ENCODE results near the gene CCNDBP1.
"Not testable (repeated sequence)": the region's sequence is repeated elsewhere in the genome, so short reads cannot be mapped to it uniquely, and the experiment has no call there.

Gene CCNDBP1

DNA sequence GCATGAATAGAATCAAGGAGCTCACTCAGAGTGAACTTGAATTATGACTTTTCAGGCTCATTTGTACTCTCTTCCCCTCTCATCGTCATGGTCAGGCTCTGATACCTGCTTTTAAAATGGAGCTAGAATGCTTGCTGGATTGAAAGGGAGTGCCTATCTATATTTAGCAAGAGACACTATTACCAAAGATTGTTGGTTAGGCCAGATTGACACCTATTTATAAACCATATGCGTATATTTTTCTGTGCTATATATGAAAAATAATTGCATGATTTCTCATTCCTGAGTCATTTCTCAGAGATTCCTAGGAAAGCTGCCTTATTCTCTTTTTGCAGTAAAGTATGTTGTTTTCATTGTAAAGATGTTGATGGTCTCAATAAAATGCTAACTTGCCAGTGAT is 9.6 kb downstream of the CCNDBP1 start:
- no peak for DNase-seq

DNA sequence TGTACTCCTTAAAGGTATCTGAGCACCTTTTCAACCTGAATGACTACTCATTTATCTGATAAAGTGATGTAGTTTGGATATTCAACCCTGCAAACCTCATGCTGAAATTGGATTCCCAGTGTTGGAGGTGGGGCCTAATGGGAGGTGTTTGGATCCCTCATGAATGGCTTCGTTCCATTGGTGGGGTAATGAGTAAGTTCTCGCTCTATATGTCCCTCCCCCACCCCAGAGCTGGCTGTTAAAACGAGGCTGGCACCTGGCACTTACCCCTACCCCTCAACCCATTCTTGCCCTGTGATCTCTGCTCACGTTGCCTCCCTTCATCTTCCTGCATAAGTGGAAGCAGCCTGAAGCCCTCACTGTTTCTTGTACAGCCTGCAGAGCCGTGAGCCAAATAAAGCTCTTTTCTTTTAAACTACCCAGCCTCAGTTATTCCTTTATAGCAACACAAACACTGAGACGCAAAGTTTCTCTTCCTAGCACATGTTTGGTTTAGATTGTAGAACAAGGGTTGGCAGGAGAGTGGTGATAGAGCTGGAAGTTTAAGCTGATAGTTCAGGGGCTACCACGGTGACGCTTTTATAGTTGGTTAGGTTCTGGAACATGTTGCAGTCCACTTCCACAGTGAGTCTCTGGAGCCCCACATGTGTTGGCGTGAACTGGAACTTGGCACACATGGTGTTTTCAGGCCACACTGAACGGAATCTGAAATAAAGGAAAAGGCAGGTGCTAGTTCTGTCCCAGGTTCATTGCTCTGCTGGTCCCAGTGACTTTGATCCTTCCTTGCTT is 11.8 kb downstream of the CCNDBP1 start:
- DNase-seq: no peak

DNA sequence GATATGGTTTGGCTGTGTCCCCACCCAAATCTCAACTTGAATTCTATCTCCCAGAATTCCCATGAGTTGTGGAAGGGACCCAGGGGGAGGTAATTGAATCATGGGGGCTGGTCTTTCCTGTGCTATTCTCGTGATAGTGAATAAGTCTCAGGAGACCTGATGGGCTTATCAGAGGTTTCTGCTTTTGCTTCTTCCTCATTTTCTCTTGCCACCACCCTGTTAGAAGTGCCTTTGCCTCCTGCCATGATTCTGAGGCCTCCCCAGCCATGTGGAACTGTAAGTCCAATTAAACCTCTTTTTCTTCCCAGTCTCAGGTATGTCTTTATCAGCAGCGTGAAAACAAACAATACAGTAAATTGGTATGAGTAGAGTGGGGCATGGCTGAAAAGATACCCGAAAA is 12.6 kb downstream of the CCNDBP1 start:
- DNase-seq: not testable (repeated sequence)

DNA sequence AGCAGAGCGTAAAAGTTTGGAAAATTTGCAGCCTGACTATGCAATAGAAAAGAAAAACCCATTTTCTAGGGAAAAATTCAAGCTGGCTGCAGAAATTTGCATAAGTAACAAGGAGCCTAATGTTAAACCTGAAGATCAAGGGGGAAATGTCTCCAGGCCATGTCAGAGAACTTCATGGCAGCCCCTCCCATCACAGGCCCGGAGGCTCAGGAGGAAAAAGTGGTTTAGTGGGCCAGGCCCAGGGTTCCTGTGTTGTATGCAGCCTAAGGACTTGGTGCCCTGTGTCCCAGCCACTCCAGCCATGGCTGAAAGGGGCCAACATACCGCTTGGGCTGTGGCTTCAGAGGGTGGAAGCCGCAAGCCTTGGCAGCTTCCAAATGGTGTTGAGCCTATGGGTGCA is 13.4 kb downstream of the CCNDBP1 start:
- not testable (repeated sequence) for DNase-seq

DNA sequence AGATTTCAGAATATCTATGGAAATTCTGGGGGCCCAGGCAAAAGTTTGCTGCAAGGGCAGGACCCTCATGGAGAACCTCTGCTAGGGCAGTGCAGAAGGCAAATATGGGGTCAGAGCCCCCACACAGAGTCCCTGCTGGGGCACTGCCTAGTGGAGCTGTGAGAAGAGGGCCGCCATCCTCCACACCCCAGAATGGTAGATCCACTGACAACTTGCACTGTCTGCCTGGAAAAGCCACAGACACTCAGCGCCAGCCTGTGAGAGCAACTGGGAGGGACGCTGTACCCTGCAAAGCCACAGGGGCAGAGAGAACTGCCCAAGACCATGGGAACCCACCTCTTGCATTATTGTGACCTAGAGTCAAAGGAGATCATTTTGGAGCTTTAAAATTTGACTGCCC is 13.8 kb downstream of the CCNDBP1 start:
- no peak for DNase-seq

DNA sequence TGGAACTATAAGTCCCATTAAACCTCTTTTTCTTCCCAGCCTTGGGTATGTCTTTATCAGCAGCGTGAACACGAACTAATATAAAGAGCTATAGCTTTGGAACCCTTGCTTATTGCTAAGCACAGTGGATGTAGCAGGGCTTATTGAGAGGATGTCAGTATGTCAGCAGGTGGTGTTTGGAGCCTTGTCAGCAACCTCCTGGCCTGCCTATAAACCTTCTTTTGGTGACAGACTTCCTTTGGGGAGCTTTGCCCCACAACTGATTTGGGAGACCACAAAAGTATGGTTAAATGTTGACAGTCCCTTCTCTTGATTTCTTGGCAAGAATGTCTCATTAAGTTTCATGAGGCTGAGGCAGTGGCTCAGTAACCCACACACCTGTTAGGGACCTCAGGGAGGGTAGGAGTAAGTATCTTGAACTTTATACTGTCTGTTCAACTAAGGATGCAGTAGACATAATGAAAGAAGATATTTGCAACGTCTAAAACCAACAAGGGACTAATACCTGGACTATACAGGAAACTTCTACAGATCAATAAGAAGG is 14.8 kb downstream of the CCNDBP1 start:
- DNase-seq: no peak

DNA sequence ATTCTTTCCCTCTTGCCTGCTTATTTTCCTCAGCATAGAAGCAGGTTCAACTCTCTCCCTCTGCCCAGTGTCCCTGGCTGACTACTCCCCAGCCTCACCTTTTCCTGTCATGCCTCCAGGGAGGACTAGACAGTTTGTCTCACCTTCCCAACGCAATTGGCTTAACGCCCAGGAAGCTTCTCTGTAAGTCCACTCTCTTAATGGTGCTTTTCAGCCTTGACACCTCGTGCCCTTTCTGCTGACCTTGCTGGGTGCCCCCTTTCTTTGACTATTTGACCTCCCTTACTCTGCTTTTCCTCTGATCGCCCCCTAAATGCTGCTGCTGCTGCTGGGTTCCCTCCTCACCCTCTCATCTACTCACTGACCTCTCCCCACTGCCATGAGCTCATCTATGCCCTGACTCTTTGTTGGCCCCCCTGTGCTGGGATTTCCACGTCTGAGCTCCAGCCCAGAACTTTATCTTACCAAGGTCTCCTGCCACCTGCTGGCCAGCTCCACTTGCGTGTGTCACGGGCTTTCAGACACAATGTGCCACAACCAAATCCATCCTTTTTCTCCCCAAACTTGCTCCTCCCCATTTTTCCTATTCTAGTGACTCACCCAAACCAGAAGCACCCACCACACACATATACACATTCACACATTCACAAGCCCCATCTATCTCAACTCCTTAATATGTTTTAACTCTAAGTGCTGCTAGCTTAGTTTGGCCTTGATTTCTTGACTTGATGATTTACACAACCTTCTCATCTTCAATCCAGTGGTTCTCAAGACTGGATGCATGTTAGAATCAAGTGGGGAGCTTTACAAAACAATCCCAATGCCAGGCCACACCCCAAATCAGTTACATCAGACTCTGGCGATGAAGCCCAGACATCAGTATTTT is 19.1 kb downstream of the CCNDBP1 start:
- DNase-seq: no peak

DNA sequence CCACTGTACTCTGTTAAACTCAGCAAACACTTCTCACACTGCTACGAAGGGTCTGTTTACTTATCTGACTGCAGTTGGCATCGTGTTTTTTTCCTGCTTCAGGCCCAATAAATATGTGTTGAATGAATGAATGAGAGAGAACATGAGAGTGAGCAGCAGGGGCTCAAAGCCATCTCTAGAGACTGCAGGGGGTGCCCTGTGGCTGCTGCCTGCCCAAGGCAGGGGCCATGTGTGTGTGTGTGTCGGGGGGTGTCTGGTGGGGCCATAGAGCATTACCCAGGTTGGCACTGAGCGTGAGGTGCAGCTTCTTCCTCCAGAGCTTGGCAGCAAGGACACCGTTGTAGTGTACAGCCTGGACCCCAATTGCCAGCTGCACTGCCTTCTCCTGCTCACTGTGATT is 20.9 kb downstream of the CCNDBP1 start:
- no peak for DNase-seq

DNA sequence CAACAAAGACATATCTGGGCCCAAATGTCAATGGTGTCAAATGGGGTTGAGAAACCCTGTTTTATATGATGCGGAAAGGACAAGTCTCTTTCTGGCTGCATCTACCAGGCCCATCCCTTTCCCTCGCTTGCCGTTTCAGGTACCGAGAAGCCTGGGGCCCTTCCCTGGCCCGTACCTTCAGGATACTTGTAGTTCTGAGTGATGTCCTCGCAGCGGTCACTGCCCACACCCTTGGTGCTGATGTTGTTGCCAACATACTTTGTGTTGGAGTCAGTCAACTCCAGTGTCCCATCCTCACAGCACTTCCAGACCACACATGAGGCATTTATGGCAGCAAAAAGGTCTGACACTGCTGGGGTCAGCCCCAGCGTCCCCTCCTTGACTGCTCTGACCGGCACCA is 21.8 kb downstream of the CCNDBP1 start:
- DNase-seq: no peak

DNA sequence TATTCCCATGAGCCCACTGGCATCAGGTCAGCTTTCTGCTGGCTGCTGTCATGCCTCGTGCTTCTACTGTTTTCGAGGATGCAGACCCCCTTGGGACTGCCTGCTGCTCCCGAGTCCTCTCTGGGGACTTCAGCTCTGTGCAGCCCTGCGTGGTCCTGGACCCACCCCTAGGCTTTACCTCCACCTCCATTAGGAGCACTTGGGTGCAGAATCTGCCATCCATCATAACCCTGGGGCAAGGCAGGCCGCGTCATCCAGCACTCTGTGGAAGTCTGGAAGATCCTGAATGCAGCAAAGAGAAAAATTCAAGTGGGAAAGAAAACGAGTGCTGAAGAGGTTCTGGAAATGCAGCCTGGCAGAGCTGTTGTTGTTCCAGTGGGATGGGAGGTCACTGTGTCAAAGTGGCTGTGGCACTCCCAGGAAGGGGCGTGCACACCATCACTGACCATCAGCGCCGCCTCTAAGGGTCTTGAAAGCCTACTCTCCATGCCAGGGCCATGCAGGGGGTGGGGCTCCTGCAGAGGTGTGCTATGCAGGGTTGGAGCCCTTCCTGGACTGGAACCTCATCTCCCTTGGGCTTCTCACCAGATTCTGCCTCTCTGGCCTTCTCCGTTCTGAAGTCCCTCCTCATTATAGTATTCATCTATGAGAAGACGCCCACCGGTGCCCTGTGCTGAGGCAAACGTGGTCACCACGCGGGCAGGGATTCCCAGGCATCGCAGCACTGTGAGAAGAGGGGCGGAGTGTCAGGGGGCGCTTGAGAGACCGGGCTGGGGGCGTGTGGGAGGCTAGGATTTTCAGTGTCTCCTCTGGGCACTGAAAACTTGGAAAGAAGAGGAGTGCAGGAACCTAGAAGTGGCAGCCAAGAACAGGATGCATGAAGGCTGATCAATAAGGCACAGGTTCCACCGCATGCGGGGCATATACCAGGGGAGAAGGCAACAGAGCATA is 23.1 kb downstream of the CCNDBP1 start:
- no peak for DNase-seq

DNA sequence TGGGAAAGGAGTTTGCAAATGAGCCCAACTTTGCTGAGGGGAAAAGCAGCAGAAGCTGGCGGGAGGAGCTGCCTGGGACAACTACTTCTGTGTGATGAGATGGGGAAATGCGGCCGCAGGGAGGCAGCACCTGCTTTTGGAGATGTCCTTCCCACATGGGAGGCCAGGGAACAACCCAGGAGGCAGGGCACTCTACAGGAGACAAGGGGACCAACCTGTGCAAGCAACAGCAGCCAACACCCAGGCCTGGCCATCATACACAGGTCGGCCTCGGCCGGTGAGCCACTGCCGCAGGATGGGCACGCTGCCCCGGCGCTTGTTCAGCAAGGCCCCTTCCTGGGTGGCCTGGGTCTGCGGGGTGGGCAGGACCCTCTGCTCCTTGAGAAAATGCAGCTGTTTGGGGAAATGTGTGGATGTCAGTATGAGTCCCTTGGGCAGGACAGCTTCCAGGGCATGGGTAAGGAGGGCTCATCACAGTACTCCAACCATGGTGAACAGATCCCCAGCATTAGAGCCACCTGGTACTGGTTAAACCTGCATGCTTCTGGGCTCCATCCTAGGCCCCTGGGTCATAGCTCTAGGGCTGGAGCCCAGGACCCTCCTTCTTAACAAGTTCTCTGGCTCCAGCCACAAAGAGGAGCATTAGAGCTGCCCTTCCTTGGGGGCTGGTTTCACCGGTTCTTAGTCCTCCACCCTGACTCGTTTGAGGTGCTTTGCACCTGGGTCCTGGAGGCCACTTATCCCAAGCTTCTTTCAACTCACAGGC is 24.0 kb downstream of the CCNDBP1 start:
- peak; percentile 72 for DNase-seq

DNA sequence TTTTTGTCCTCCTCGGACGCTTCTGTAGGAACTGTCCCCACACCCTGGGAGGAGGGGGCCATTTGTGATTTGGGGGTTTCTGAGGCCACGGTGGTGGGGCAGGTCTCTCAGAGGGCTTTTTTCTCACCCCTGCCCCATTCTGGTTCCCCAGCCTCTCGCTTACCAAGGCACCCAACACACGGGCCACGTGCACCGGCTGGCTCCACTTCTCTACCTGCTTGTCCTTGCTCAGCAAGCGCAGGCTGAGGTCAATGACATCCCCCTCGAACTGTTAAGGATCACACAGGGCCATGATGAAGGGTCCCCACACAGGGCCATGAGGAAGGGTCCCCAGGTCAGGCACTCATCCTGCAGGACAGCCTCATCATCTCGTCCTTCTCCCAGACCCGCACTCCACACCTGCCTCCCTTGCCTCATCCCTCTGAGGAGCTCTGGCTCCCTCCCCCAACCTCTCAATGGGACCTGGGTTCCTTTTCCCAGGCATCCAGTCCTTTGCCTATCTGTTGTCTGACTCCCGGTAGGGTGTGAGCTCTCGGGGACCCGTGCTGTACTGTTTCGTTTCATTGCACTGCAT is 25.1 kb downstream of the CCNDBP1 start:
- no peak for DNase-seq

DNA sequence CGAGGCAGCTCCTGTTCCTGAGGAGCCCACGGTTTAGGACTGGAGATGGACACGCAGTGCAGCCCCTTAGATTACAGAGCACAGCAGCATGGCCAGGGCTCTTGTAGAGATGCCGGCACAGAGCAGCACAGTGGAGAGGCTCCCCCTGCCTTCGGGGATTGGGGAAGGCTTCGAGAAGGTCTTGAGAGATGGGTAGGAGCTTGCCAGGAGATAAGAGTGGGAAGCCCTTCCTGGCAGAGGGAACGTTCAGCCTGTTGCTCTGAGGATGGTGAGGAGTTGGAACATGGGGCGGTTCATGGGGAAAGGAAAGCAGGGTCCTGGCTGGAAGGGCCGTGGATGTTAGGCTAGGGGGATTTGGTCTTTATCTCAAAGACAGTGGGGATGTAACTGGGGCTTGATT is 25.6 kb downstream of the CCNDBP1 start:
- no peak for DNase-seq

DNA sequence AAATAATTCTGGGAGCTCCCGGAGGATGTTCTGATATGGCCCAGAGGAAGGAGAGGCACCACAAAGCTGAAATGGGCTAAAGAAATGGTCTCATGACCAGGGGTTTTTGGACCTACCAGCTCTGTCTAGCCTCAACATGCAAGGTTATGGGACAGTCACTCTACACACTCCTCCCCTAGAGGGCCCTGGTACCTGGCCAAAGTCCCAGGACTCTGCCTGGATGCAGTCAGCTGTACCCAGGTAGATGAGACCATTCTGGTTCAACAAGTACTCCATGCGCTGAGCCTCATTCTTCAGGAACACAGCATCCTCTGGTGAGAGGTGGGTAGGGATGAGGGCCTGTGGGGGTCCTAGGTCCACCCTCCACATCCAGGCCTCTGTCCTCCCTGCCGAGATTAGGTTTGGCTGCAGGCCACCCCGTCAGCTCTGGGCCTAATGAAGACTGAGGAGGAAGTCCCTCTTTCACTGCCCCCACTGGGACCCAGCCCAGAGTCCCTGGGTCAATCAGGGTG is 26.1 kb downstream of the CCNDBP1 start:
- no peak for DNase-seq

DNA sequence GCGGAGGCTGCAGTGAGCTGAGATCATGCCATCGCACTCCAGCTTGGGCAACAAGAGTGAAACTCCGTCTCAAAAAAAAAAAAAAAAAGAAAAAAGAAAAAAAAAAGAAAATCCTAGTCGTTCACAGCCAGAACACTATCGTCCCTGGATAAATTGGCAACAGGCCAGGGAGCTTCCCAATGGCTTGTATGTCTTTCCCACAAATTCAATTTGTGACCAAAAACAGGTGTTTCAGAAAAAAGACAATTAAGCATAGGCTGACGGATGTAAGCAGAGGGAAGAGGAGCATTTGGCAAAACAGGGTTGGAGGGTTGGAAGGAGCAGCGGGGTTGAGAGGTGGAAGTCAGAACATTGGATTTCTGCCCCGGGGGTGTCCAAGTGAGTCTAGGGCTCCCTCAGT is 27.1 kb downstream of the CCNDBP1 start:
- DNase-seq: no peak

DNA sequence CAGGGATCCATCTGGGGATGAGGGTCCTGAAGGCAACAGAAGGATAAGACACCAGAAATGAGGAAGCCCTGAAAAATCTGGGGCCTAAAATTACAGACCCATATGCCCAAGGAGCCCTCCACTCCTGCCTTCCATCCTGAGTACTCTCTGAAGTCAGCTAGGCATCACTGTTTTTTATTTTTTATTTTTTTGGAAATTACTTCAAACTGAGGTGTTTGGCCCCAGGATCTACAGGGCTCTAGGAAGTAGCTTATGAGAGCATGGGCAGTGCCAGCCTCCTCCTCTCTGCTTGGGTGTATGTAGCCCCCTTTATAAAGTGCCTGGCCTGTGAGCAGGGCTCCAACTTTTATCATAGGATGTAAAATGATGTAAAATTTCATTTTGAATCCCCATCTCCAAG is 27.7 kb downstream of the CCNDBP1 start:
- DNase-seq: no peak

DNA sequence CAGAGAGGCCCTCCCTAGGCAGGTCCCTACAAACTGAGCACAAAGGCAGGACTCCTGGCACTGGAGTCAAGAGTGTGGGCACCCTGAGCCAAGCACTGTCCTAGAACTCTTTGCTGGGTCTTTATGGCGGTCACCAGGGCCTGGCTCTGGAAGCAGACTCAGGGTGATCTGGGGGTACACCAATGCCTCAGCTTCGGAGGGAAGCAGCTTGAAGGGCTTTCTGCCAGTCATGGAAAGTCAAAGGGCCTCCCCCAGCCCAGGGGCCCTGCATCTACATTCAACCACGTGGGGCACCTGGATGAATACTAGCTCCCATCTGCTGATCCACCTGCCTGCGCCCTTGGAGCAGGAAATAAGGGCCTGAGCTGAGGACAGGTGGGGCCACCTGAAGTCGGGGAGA is 28.3 kb downstream of the CCNDBP1 start:
- no peak for DNase-seq

DNA sequence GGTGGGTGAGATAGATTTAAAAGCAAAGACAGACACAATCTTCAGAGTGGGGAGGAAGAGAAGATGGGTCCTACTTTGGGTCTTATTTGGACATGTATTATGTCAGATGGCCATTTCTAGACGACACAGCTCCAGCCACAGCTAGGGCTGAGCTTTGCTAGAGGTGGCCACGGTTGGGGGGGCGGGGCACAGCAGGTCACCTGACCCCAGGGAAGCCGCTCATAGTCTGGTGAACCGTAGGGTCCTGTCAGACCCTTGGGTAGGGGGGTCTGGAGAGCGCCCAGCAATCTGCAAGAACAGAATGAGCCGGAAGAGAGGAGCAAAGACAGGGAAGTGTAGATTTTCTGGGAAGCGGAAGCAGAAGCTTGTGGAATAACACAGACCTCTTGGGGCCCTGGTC is 29.0 kb downstream of the CCNDBP1 start:
- no peak for DNase-seq

DNA sequence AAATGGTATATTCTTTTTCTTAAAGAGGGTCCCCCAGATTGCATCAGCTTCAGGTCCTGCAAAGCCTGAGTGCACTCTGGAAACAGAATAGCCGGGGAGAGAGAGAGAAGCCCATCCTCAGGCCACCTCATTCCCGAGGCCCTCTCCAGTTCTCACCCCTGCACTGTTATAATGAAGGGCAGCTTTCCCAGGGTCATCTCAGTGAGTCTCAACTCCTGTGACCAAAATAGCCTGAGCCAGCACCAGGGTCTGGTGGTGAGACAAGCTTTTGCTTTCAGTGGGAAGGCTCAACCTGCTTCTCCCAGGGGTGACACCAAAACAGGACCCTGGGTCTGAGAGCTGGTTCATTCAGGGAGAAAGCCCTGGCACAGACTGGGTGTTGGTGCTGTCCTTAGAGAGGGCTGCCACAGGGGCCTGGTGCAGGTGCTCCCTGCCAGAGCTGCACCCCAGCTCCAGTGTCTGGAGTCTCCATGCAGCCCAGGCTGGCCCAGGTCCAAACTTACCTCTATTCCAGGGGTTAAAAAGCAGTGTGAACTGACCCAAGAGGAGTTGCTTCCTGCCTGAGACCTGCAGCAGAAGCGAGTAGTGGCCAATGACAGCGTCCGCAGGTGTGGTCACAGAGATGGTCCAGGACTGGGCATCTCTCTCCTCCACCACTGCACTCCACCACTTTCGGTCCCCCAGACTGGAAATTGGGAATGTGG is 29.5 kb downstream of the CCNDBP1 start:
- no peak for DNase-seq

DNA sequence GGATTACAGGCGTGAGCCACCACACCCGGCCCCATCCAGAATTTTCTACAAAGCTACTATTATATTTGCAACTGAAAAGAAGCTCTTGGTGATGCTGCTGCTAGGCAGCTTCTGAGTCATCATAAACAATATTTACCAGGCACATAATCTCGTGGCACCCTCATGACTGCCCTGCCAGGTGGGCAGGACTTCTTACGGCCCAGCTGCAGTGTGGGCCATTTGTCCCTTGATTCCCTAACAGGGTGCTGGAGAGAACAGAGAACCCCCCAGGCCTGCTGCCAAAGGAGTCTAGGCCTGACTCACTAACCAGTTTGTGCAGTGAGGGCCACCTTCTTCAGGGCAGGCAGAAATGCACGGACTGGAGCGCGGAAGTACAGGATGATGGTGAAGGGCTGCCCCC is 30.8 kb downstream of the CCNDBP1 start:
- DNase-seq: no peak
